Tibial nerve (tissue), 4 donors: ENCODE data around the gene NTM.

ENCODE experiments used
- CTCF ChIP-seq, 5 experiments: fragments of 200-600 bp in 3 of 5; fragments of 450-650 bp in 2 of 5; sonication (generic) in 3 of 5; IDR thresholded peaks; one replicate each; pipeline ENCODE4 v1.5.1; 2016 to 2019; ENCODE audit warnings: antibody characterized with exemption in 5 of 5, mild to moderate bottlenecking in 3 of 5, moderate library complexity in 2 of 5
- EP300 ChIP-seq, 2 donors: sonication (generic); formaldehyde crosslinking; IDR thresholded peaks; one replicate each; pipeline ENCODE4 v1.6.1; 2017; ENCODE audit warnings: antibody characterized with exemption in 2 of 2, mild to moderate bottlenecking in 1 of 2

GRCh38 chr11:131428853-131429252 is 58.4 kb downstream of the NTM start:
- no peak for TF ChIP-seq CTCF (IDR thresholded peaks at IDR 0.05)
- TF ChIP-seq EP300 (IDR thresholded peaks at IDR 0.05): no peak
